Measurements from ENCODE around the gene CDC42BPB. TPM values are rescaled to one million over a fixed set of nuclear protein-coding genes. Genes with fewer than 3 reads are reported as not detected.

CDC42BPB gene
- total RNA-seq, 1 experiment from 2014 or later: 51.5 TPM

- no peak for DNase-seq (ENCODE audit: low read depth)
Measured at GRCh38 chr14:102967506-102967795, 89.9 kb downstream of the CDC42BPB start.

DNA sequence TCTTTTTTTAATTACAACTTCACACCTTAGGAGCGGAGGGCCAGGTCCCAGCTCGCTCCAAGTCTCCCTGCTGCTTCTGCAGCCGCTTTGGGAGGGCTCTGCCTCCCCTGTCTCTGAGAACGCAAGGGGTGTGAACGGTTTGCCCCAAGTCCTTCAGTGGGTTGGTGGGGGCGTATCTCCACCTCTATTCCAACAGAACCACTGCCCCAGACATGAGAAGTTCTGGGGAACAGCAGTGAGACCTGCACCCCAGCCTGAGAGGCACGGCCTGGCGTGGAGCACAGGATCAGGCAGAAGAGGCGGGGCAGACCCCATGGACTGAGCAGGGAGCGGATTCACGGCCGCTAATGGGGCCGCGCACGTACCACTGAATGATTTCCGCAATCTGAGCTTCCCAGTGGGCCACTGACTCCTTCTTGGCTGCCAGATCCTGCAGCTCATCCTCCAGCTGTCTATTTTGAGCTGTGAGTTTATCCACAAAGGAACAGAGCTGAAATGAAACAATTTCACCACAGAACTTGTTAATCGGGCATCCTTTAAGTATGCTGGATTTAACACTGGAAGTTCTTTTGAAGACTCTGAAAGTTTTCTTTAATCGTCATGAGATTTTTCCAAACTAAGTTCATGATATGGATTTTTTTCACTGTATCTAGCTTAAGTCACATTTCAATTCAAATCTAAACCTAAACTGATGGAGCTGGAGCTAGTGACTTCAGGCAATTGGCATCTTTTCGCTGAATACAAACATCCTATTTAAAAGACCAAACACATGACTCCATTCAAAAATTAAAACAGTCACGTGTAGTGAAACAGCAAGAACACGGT is 90.5 kb downstream of the CDC42BPB start:
- DNase-seq (ENCODE audit: low read depth): no peak

GRCh38 chr14:102965971-102966655 is 91.2 kb downstream of the CDC42BPB start:
- DNase-seq (ENCODE audit: low read depth): no peak

DNA sequence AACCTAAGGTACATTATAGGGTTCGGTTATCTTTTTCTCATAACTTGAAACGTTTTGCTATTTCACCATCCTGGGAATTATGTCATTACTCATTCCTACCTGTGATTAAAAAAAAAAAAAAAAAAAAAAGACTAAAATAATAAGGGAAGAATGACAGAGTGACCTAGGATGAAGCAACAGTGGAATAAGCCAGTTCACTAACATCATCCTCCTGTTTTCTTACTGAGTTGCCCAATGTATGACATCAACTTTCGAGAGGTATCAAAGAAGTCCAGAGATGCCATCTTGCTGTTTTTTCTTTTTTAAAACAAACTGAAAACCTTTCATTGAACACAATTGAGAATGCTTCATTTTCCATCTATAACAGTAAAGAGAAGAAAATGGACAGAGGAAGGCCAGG is 92.1 kb downstream of the CDC42BPB start:
- DNase-seq (ENCODE audit: low read depth): no peak

GRCh38 chr14:102964152-102964730 is 93.1 kb downstream of the CDC42BPB start:
- no peak for DNase-seq (ENCODE audit: low read depth)

DNA sequence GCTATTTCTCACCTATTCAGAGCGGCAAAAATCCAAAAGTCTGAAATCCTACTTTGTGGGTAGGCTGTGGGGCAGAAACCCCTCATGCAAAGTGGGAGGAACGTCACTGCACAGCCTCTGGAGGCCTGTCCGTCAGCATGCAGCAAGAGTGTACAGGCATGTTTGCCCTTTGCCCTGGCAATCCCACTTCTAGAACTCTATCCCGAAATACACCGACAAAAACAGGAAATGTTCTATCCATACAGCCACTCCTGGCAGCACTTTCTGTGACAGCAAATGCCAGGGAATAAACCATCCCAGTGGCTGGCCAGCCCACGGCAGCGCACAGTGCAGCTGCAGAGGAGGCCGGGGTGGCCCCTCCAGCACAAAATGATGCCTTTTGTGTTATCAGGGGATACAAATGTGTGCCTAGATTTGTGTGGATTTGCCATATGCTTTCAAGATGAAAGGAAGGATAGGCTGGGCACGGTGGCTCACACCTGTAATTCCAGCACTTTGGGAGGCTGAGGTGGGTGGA is 95.2 kb downstream of the CDC42BPB start:
- no peak for DNase-seq (ENCODE audit: low read depth)

GRCh38 chr14:102958461-102958860 is 98.9 kb downstream of the CDC42BPB start:
- no peak for DNase-seq (ENCODE audit: low read depth)

DNA sequence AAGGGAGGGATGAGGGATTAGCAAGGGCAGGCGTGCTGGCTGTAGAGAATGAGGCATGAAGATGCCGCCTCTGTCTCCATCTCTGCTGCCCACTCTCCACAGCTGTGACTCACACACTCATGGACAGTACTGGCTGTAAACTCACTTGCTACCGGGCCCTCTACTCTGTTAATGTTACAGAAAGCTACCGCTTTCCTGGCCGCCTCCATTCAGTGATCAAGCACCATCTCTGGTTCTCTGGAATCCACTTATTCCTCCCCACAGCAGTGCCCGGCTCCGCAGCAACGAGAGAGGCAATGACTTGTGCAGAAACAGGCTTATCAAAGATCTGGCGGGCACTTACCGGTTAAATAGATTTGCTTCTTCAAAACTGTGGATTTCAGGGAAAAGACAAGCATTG is 100.1 kb downstream of the CDC42BPB start:
- no peak for DNase-seq (ENCODE audit: low read depth)

DNA sequence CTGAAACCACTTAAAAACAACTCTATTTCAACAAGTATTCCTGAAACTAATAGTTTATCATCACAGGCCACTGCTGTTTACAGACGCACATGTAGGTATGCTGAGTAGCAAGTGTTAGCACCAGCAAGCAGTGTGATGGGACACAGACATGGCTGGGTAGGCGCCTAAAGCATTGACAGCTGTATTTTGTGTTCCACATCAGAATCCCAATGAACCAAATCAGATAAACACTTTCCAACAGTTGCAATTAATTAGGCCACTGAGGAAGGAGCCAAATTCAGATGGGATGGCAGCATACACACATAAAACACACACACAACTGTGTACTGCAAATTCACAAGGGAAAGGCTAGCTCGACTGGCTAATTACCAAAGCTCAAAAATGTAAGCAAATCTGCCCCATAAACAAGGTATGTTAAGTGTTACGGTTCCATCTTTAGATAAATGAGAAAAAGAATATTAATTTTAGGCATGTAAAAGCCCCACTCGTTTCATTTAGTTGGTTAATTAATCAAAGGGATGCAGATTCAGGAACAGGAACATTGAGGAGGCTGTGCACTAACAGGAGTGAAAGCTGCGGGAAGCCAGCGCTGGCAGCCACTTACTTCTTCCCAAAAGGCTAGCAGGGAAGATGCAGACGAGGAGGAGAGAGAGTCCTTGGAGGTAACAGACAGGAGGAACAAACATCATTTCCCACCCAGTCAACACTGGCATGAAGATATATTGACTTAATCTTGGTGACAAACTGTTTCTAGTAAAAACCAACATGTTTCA is 101.5 kb downstream of the CDC42BPB start:
- DNase-seq (ENCODE audit: low read depth): no peak

DNA sequence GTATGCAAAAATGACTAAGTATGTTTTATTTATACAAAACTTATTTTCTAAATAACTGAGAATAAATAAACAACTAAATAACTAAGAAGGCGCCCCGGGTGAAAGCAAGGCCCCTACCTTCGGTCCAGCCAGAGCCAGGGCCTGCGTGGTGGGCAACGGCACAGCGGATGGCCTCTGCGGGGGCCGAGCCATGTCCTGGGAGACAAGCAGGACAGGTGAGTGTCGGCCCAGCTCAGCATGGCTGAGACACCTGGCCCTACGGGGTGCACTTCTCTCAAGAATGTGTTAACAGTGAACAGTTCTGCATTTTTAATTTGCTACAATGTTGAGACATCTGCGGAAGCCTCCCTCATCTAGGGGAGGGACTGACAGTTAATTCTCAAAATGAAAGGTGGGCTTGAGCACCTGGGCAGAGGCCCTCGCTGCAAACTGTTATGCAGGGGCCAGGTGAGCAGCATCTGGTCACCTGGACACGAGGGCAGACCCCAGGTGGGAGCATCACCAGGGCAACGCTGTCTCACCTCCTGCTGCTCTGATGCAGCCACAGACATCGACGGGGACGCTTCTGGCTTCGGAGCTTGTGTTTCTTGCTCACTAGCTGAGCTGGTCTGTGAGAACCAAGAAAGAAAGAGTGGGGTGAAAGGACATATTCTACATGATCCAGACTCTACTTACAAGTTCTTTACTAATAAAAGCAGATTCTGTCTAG is 103.1 kb downstream of the CDC42BPB start:
- DNase-seq (ENCODE audit: low read depth): no peak

DNA sequence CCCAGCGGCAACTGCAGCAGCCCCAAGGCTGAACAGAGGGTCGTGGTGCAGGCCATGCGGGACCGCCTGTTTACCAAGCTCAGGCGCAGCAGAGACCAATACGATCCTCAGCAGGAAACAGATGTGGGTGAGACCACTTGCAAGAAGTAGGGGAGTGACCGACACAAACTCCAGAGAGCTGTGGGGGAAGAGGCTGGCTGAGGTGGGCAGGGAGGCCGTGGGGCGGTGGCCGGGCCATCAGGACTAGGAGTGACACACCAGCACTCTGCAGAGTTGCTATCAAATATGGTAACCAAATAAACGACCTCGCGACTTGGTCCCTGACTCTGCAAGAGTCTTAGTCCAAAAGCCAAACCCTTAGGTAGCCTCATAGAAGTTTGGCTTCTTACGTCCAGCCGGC is 104.2 kb downstream of the CDC42BPB start:
- no peak for DNase-seq (ENCODE audit: low read depth)

DNA sequence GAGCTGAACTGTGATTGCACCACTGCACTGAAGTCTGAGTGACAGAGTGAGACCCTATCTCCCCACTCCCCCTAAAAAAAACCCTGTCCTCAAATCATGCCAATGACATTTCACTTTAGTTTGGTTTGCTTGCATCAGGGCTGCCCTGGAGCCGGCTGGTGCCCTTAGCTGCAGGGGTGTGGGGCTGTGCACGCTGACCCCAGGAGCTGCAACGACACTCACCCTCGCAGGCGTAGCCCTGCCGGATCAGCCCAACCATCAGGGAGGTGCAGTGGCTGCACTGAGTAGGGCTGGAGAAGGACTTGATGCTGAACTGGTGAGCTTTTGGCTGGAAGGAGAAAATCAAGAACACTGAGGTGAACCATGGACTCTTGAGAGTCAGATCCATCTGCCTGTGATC is 105.1 kb downstream of the CDC42BPB start:
- DNase-seq (ENCODE audit: low read depth): no peak

- DNase-seq (ENCODE audit: low read depth): no peak
Measured at GRCh38 chr14:102951799-102952198, 105.5 kb downstream of the CDC42BPB start.

GRCh38 chr14:102951034-102951433 is 106.3 kb downstream of the CDC42BPB start:
- no peak for DNase-seq (ENCODE audit: low read depth)

GRCh38 chr14:102949801-102950451 is 107.4 kb downstream of the CDC42BPB start:
- no peak for DNase-seq (ENCODE audit: low read depth)

- no peak for DNase-seq (ENCODE audit: low read depth)
Measured at GRCh38 chr14:102949062-102949800, 108.1 kb downstream of the CDC42BPB start.

DNA sequence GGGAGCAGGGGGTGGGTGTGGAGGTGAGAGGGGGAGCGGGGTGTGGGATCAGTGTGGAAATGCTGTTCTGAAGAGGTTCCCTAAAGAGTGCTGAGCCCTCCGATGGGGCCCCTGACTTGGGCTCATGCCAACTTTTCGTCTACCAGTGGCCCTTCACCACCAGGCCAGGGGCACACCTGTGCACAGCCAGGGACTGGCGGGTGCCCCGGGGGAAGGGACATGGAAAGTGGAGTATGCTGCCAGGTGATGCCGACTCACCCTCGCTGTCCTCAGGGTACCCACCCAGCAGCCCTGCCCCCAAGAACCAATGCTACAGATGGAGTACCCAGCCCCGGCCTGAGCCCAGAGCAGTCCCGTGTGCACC is 108.7 kb downstream of the CDC42BPB start:
- DNase-seq (ENCODE audit: low read depth): no peak

- no peak for DNase-seq (ENCODE audit: low read depth)
Measured at GRCh38 chr14:102947321-102948103, 109.8 kb downstream of the CDC42BPB start.

DNA sequence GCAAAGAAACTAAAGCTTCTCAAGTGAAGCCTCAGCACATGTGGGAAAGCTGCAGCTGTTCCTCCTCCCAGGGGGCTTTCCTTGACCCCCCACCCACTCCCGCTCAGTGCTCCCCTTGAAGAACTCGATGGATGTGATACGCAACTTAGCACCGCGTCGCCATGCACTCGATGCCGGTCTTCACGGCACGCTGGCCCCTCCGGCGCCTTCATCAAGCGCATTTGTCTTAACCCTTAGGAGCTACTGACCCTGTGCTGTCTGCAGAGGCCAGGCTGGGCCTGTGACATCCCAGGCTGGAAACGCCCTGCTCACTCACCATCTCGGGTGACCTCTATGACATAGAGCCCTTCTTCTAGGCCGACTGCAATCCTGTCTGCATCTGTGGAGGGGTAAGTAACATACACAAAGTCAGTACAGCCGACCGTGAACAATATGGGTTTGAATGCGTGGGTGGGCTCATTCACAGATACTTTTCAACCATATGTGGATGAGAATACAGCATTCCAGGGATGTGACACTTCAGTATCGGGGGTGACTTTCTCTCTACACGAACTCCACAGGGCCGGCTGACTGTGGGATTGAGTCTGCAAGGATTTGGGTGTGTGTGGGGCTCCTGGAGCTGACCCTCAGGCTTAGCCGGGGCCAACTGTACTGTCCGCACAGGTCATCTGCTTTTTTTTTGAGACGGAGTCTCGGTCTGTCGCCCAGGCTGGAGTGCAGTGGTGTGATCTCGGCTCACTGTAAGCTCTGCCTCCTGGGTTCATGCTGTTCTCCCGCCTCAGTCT is 111.8 kb downstream of the CDC42BPB start:
- DNase-seq (ENCODE audit: low read depth): no peak
